Type B pancreatic cell (in vitro differentiated cells): ENCODE results near the gene HECW1. TPM values are rescaled to one million over a fixed set of nuclear protein-coding genes. Genes with fewer than 3 reads are reported as not detected.
A peak's percentile ranks its signal among the peaks of the same experiment; 100 is the strongest.

Experiments
- DNase-seq: peaks from one replicate; pipeline ENCODE4 v3.0.0; 2021; ENCODE audit warnings: mixed read lengths; ENCODE audit not compliant: unreplicated experiment; ENCODE audit errors: extremely low spot score
- H3K27ac Mint-ChIP-seq: 2 replicates; pipeline ENCODE4 v1.8.0; 2021; ENCODE audit warnings: mild to moderate bottlenecking, mixed read lengths
- H3K27me3 Mint-ChIP-seq: 2 replicates; pipeline ENCODE4 v1.8.0; 2021; ENCODE audit warnings: mixed read lengths
- H3K36me3 Mint-ChIP-seq: 2 replicates; pipeline ENCODE4 v1.8.0; 2021; ENCODE audit warnings: mixed read lengths
- H3K4me1 Mint-ChIP-seq: one replicate; pipeline ENCODE4 v1.8.0; 2021; ENCODE audit warnings: mixed read lengths; ENCODE audit not compliant: unreplicated experiment
- H3K4me3 Mint-ChIP-seq: 2 replicates; pipeline ENCODE4 v1.8.0; 2021; ENCODE audit warnings: mild to moderate bottlenecking, mixed read lengths
- H3K9me3 Mint-ChIP-seq: 2 replicates; pipeline ENCODE4 v1.8.0; 2021; ENCODE audit warnings: mixed read lengths
- CTCF ChIP-seq: fragments of 200-600 bp; sonication (generic); conservative IDR thresholded peaks from 2 replicates; pipeline ENCODE4 v1.5.0; 2021; ENCODE audit warnings: antibody characterized with exemption, mild to moderate bottlenecking
- total RNA-seq: library from RNA; stranded (reverse); gene quantifications from 2 replicates; pipeline ENCODE4 v1.2.1, GENCODE V29; 2021; ENCODE audit warnings: low replicate concordance

The HECW1 gene
- total RNA-seq, 1 donor from 2014 or later, result 1.4 TPM

- no peaks in the 10 kb centered on the region for H3K9me3 Mint-ChIP-seq
- H3K27me3 Mint-ChIP-seq, result peaks cover 68% of the 10 kb centered on the region
- H3K4me1 Mint-ChIP-seq, result peaks cover 7% of the 10 kb centered on the region
- H3K27ac Mint-ChIP-seq, result no peak overlapping the region
- TF ChIP-seq CTCF, result no peak
- H3K4me3 Mint-ChIP-seq, result peak overlapping the region; percentile 78
- DNase-seq, result no peak
- no peaks in the 10 kb centered on the region for H3K36me3 Mint-ChIP-seq
Observed at GRCh38 chr7:43113622-43114457, 1.4 kb downstream of the HECW1 start.

GRCh38 chr7:43114458-43114780 lies 2.0 kb downstream of the HECW1 start:
- DNase-seq, result no peak
- Mint-ChIP-seq H3K4me3 (peak overlapping the region; percentile 78), H3K27ac (no peak overlapping the region), H3K36me3 (no peaks in the 10 kb centered on the region), H3K9me3 (no peaks in the 10 kb centered on the region), H3K27me3 (peaks cover 63% of the 10 kb centered on the region), H3K4me1 (peaks cover 7% of the 10 kb centered on the region)
- TF ChIP-seq CTCF, result no peak

DNA sequence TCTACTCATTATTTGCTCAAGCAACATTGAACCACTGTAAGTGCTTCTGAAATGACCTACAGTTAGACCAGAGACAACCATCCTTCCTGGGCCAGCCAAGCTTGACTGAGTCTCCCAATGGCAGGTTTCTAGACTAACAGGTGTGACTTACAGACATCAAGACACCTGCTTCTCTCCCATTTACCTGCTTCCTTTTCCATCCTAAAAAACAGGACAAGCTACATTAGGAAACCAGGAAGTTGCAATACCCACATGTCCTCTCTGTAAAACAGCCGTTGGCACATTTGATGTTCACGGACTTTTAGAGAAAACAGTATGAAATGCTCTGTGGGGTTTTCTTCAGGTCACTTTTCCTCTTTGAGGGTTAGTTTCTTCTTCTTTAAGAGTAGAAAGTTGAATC lies 4.0 kb downstream of the HECW1 start:
- H3K9me3 Mint-ChIP-seq, result no peaks in the 10 kb centered on the region
- peaks cover 51% of the 10 kb centered on the region for H3K27me3 Mint-ChIP-seq
- H3K36me3 Mint-ChIP-seq, result no peaks in the 10 kb centered on the region
- H3K4me1 Mint-ChIP-seq, result peaks cover 7% of the 10 kb centered on the region
- no peak for TF ChIP-seq CTCF
- no peak overlapping the region for H3K27ac Mint-ChIP-seq
- no peak overlapping the region for H3K4me3 Mint-ChIP-seq
- DNase-seq, result no peak

GRCh38 chr7:43117095-43117494 lies 4.6 kb downstream of the HECW1 start:
- DNase-seq, result no peak
- Mint-ChIP-seq H3K36me3 (no peaks in the 10 kb centered on the region), H3K9me3 (no peaks in the 10 kb centered on the region), H3K27ac (no peak overlapping the region), H3K4me3 (no peak overlapping the region), H3K27me3 (peaks cover 51% of the 10 kb centered on the region), H3K4me1 (peaks cover 7% of the 10 kb centered on the region)
- no peak for TF ChIP-seq CTCF

DNA sequence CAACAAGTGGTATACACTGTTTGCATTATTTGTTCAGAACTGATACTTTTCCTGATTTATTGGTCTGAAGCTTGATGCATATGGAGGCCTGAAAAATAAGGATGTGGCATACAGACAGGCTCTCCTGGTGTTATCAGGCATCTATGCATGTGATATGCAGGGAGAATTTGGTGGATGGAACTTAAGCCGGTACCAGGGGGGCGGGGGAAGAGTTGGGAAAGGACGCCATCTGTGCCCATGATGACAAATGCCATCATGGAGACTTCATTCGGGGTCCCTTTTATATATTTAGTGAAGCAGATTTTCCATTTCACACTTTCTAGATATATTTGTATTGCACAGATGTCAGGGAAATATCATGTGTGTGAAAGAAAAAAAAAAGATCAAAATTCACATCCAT lies 5.4 kb downstream of the HECW1 start:
- Mint-ChIP-seq H3K4me3 (no peak overlapping the region), H3K27me3 (peaks cover 51% of the 10 kb centered on the region), H3K36me3 (no peaks in the 10 kb centered on the region), H3K4me1 (peaks cover 7% of the 10 kb centered on the region), H3K9me3 (no peaks in the 10 kb centered on the region), H3K27ac (no peak overlapping the region)
- DNase-seq, result no peak
- no peak for TF ChIP-seq CTCF

DNA sequence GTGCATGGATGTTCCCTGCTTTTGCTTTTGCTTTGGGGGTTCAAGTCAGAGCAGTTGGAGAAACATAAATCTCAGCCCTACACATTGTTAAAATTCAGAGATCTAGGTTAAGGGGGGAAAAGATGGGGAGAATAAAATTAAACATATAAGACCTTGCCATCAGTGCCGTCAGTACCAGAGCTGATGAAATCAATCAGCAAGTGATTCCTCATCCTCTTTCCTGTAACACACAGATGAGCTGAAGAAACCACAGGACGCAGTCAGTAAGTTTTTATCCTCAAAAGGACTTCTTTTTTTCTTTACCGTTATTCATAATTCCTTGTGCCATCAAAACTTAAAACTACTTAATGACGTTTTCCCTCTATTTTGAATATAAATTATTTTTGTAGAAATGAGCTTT lies 5.9 kb downstream of the HECW1 start:
- H3K36me3 Mint-ChIP-seq, result no peaks in the 10 kb centered on the region
- H3K4me1 Mint-ChIP-seq, result peaks cover 7% of the 10 kb centered on the region
- H3K4me3 Mint-ChIP-seq, result no peak overlapping the region
- no peaks in the 10 kb centered on the region for H3K9me3 Mint-ChIP-seq
- H3K27ac Mint-ChIP-seq, result no peak overlapping the region
- H3K27me3 Mint-ChIP-seq, result peaks cover 51% of the 10 kb centered on the region
- DNase-seq, result no peak
- TF ChIP-seq CTCF, result no peak
